SIG-M5 treated with dmso at 0.1 percent for 504 hours (cell line): ENCODE results near the gene CDH4.

ENCODE experiments used
- DNase-seq: peaks from one replicate; lab custom pipeline; 2025; ENCODE audit not compliant: unreplicated experiment; lab: John Stamatoyannopoulos, UW

CDH4 gene

GRCh38 chr20:61281286-61281795, 29.3 kb downstream of the CDH4 start:
- no peak for DNase-seq

GRCh38 chr20:61284752-61285151, 32.7 kb downstream of the CDH4 start:
- no peak for DNase-seq

- DNase-seq: no peak
These were observed 33.1 kb downstream of the CDH4 start for GRCh38 chr20:61285152-61285645.

- DNase-seq: no peak
These were observed 33.6 kb downstream of the CDH4 start for GRCh38 chr20:61285691-61286090.

GRCh38 chr20:61287583-61288275, 35.7 kb downstream of the CDH4 start:
- DNase-seq: no peak

GRCh38 chr20:61288331-61288784, 36.3 kb downstream of the CDH4 start:
- no peak for DNase-seq

- no peak for DNase-seq
These were observed 37.1 kb downstream of the CDH4 start for GRCh38 chr20:61289166-61289565.

GRCh38 chr20:61290721-61291120, 38.7 kb downstream of the CDH4 start:
- no peak for DNase-seq

GRCh38 chr20:61291166-61291829, 39.2 kb downstream of the CDH4 start:
- DNase-seq: no peak

GRCh38 chr20:61292391-61292790, 40.3 kb downstream of the CDH4 start:
- DNase-seq: no peak

- DNase-seq: no peak
These were observed 41.0 kb downstream of the CDH4 start for GRCh38 chr20:61292821-61293612.

GRCh38 chr20:61293951-61294350, 41.9 kb downstream of the CDH4 start:
- no peak for DNase-seq

- DNase-seq: no peak
These were observed 43.2 kb downstream of the CDH4 start for GRCh38 chr20:61295249-61295648.

- no peak for DNase-seq
These were observed 43.9 kb downstream of the CDH4 start for GRCh38 chr20:61295682-61296628.

- DNase-seq: no peak
These were observed 44.6 kb downstream of the CDH4 start for GRCh38 chr20:61296629-61297019.

GRCh38 chr20:61297491-61297890, 45.4 kb downstream of the CDH4 start:
- DNase-seq: no peak

- DNase-seq: no peak
These were observed 45.9 kb downstream of the CDH4 start for GRCh38 chr20:61297986-61298385.

GRCh38 chr20:61298661-61299060, 46.6 kb downstream of the CDH4 start:
- no peak for DNase-seq

- DNase-seq: no peak
These were observed 47.0 kb downstream of the CDH4 start for GRCh38 chr20:61299104-61299503.

GRCh38 chr20:61299618-61300017, 47.6 kb downstream of the CDH4 start:
- DNase-seq: no peak
